Activated CD4-positive, alpha-beta memory T cell treated with anti-CD3 and anti-CD28 coated beads for 36 hours (primary cell): ENCODE results near the gene CCDC88B. TPM values are rescaled to one million over a fixed set of nuclear protein-coding genes. Genes with fewer than 3 reads are reported as not detected.

Experiments used
- CTCF ChIA-PET: fragments of 350-600 bp; sonication (Branson Sonifier 250); formaldehyde crosslinking; loops from one replicate; lab custom pipeline; 2021; ENCODE audit warnings: antibody characterized with exemption, inconsistent platforms; lab: Charles Lee
- POLR2A ChIA-PET: fragments of 350-600 bp; sonication (Branson Sonifier 250); formaldehyde crosslinking; loops from one replicate; lab custom pipeline; 2021; ENCODE audit warnings: antibody characterized with exemption; lab: Charles Lee
- DNase-seq: peaks from one replicate; pipeline ENCODE4 v3.0.0-alpha.2; 2020
- H3K27ac Mint-ChIP-seq: one replicate; pipeline ENCODE4 v1.8.0; 2021; ENCODE audit warnings: mixed read lengths
- H3K27me3 Mint-ChIP-seq: one replicate; pipeline ENCODE4 v1.8.0; 2021; ENCODE audit warnings: mixed read lengths
- H3K36me3 Mint-ChIP-seq: one replicate; pipeline ENCODE4 v1.8.0; 2021; ENCODE audit warnings: mixed read lengths
- H3K4me1 Mint-ChIP-seq: one replicate; pipeline ENCODE4 v1.8.0; 2021; ENCODE audit warnings: low read depth, mixed read lengths
- H3K4me3 Mint-ChIP-seq: one replicate; pipeline ENCODE4 v1.8.0; 2021; ENCODE audit warnings: mild to moderate bottlenecking, mixed read lengths
- H3K9me3 Mint-ChIP-seq: one replicate; pipeline ENCODE4 v1.8.0; 2021; ENCODE audit warnings: mixed read lengths
- intact Hi-C: fragments of 100-400 bp; cut with micrococcal nuclease; formaldehyde crosslinking; loops from one replicate; pipeline ENCODE4 v1.15.1; 2023
- total RNA-seq, 2 experiments: library from RNA; stranded (reverse); gene quantifications; one replicate each; pipeline ENCODE4 v1.2.3, GENCODE V29; 2021

CCDC88B gene, protein sequence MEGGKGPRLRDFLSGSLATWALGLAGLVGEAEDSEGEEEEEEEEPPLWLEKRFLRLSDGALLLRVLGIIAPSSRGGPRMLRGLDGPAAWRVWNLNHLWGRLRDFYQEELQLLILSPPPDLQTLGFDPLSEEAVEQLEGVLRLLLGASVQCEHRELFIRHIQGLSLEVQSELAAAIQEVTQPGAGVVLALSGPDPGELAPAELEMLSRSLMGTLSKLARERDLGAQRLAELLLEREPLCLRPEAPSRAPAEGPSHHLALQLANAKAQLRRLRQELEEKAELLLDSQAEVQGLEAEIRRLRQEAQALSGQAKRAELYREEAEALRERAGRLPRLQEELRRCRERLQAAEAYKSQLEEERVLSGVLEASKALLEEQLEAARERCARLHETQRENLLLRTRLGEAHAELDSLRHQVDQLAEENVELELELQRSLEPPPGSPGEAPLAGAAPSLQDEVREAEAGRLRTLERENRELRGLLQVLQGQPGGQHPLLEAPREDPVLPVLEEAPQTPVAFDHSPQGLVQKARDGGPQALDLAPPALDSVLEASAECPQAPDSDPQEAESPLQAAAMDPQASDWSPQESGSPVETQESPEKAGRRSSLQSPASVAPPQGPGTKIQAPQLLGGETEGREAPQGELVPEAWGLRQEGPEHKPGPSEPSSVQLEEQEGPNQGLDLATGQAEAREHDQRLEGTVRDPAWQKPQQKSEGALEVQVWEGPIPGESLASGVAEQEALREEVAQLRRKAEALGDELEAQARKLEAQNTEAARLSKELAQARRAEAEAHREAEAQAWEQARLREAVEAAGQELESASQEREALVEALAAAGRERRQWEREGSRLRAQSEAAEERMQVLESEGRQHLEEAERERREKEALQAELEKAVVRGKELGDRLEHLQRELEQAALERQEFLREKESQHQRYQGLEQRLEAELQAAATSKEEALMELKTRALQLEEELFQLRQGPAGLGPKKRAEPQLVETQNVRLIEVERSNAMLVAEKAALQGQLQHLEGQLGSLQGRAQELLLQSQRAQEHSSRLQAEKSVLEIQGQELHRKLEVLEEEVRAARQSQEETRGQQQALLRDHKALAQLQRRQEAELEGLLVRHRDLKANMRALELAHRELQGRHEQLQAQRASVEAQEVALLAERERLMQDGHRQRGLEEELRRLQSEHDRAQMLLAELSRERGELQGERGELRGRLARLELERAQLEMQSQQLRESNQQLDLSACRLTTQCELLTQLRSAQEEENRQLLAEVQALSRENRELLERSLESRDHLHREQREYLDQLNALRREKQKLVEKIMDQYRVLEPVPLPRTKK (N-terminal part only)
- 10 to 100 TPM; 69.5 to 74.5 TPM for total RNA-seq

DNA sequence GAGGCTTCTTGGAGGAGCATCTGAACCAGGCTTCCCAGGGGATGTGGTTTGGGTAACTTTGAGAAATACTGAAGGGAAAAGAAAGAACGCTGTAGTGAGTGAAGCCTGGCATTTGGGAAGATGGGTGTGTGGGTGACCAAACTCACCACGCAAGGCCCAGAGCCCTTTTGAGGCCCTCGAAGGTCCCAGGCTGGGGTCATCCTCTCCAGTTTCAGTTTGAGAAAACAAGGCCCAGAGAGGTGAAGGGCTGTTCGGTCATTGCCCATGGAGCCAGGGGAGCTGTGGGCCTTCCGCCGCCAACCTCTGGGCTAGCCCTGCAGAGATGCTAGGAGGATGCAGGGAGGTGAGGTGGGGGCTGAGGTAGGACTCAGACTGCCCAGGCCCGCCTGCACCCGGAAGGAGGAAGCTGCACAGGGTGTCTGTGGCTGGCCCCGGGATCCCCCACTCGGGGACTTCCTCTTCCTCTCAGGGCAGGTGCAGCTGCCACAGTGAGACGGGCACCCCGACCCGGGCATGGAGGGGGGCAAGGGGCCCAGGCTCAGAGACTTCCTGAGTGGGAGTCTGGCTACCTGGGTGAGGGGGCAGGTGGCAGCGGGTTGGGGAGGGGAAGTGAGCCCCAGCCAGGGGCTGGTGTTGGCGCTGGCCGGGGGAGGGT, at the start of gene CCDC88B:
TSS of gene CCDC88B (plus strand) at position 451 of the 655 bp plus-strand sequence. CDS start at position 514, 63 bp downstream.
- peak within 1 kb of the TSS; percentile 95 for H3K27ac Mint-ChIP-seq
- peak within 1 kb of the TSS; percentile 91 for H3K4me3 Mint-ChIP-seq
- peak; percentile 92 for DNase-seq
- intact Hi-C loops = loop anchor here (1.0 kb wide), 1 partner anchor 23 kb away; the partner anchor contains the start of gene TRMT112
- ChIA-PET CTCF (interaction anchor here (1.1 to 3.6 kb wide), 5 partner anchors 8 to 177 kb away, joined by 3 to 34 read pairs (median 9); partner anchors contain the start of genes PRDX5 and TRMT112), POLR2A (interaction anchor here (0.5 to 1.7 kb wide), 3 partner anchors 15 to 93 kb away, joined by 3 to 15 read pairs (median 3); partner anchors contain the start of genes PPP1R14B, PRDX5 and TRMT112)
- peaks cover 25% of the 10 kb centered on the region for H3K36me3 Mint-ChIP-seq
- no peaks in the 10 kb centered on the region for H3K27me3 Mint-ChIP-seq
- peaks cover 46% of the 10 kb centered on the region for H3K4me1 Mint-ChIP-seq
- H3K9me3 Mint-ChIP-seq = no peaks in the 10 kb centered on the region

DNA sequence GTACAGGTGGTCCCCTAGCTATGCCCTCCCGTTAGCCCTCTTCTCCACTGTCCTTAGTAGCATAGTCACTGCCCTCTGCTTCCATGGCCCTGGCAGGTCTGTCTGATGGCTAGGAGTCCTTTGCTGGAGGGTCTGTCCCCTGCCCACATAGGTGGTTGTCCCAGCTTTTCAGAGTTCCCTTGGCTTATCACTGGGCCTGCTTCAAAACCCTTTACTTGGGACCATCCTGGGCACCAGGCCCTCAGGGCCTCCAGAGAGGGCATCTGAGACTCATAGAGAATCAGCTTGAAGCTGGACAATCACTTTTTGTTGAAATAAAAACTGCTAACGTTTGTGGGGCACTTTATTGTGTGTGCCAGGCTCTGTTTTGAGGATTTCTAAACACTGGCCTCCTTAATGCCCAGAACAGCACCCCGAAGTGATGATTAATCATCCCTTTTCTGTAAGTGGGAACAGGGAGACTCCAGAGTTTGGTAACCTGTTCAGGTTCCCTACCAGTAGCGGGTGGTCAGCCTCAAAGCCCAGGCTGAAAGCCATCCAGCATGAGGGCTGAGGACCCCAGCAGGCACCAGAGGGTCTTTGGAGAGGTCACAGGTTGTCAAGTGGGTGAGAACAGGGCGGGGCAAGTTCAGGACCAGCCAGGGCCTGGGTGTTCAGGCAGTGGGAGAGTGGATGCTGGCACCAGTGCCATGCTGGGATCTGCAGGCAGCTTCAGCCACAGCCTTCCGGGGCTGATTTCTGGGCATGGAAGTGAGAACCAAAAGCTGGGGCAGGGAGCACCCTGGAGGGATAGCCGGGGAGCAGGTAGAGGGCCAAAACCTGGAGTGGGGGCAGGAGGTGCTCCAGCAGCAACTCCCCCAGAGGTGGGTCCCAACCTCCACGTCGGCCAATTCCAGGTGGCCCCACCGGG, 49.4 kb upstream of the CCDC88B start:
- intact Hi-C loops = no loop called here

DNA sequence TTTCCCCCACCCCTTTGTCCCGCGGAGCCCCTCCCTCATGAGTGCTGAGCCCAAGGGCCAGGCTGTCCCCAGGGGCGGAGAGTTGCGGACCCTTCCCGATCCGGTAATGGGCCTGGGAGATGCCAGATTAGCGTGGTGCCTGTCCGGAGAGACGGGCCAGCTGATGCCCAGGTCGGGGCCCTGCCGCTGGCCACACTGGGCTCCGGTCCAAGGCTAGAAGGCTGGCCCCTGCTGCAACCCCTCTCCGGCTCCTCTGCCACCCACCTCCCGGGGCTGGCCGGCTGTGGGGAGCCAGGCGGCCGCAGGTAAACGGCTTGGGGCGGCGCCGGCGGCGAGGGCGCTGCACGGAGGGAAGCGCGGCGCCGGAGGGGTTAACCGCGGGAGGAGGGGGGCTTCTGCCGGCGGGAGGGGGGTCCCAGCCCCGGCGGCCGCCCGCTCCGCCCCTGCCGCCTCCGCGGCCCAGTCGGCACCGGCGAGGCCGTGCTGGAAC, 48.7 kb upstream of the CCDC88B start, which contains the start of gene KCNK4:
TSS of gene KCNK4 (plus strand) at position 41 of the 490 bp plus-strand sequence. CDS start 1,717 bp downstream, outside the sequence.
- H3K4me3 Mint-ChIP-seq = peak within 1 kb of the TSS; percentile 32
- CTCF ChIA-PET = interaction anchor here (7.9 kb wide), 1 partner anchor 12 kb away, joined by 74 read pairs; the partner anchor contains the start of genes CATSPERZ and ESRRA
- DNase-seq = no peak
- H3K27ac Mint-ChIP-seq = no peak within 1 kb of the TSS
- intact Hi-C loops = no loop called here
- H3K36me3 Mint-ChIP-seq = no peaks in the 10 kb centered on the region
- H3K27me3 Mint-ChIP-seq = peaks cover 41% of the 10 kb centered on the region
- peaks cover 13% of the 10 kb centered on the region for H3K4me1 Mint-ChIP-seq
- H3K9me3 Mint-ChIP-seq = no peaks in the 10 kb centered on the region
- POLR2A ChIA-PET = no interaction called here

More for the DNA sequence above, 49.4 kb upstream of the CCDC88B start:
- Mint-ChIP-seq H3K36me3 (no peaks in the 10 kb centered on the region), H3K27ac (no peak overlapping the region), H3K27me3 (peaks cover 35% of the 10 kb centered on the region), H3K9me3 (no peaks in the 10 kb centered on the region), H3K4me1 (peaks cover 16% of the 10 kb centered on the region), H3K4me3 (peak overlapping the region; percentile 32)
- ChIA-PET CTCF (interaction anchor here (1.3 to 7.9 kb wide), 2 partner anchors 12 to 86 kb away, joined by 3 to 74 read pairs; partner anchors contain the start of genes CATSPERZ and ESRRA), POLR2A (no interaction called here)
- no peak for DNase-seq

DNA sequence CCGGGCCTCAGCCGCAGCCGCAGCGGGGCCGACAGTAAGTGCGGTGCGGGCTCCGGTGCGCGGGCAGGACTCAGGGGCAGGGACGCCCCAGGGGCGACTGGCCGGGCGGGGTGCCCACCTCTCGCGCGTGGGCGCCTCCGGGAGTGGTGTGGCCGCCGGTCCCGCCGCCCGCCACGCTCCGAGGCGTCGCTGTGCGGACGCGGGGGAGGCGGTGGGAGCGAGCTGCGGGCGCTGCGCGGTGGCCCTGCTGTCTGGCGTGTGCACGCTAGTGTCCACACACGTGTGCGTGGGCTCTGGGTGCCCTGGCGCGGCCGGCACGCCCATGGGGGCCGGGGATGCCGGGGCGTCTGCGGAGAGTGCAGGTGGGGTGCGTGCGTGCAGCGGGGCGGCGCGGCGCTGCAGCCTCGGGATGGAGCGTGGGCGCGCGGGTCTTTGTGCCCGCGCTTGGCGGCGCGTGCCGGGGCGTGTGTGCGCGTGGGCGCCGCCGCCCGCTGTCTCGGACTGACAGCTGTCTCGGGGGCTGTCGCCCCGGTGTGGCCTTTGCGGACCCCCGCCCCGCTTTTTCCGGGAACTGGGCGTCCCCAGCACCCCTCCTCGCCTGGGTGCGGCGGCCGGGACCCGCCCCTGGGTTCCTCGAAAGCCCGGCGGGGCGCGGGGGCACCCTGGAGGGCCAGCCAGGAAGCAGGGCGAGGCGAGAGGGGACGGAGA, 48.1 kb upstream of the CCDC88B start:
- DNase-seq = no peak
- Mint-ChIP-seq H3K27ac (no peak overlapping the region), H3K36me3 (no peaks in the 10 kb centered on the region), H3K9me3 (no peaks in the 10 kb centered on the region), H3K27me3 (peaks cover 47% of the 10 kb centered on the region), H3K4me1 (peaks cover 7% of the 10 kb centered on the region), H3K4me3 (no peak overlapping the region)
- intact Hi-C loops = no loop called here
- ChIA-PET CTCF (interaction anchor here (1.4 to 7.9 kb wide), 2 partner anchors 11 to 40 kb away, joined by 3 to 74 read pairs; partner anchors contain the start of genes CATSPERZ and ESRRA), POLR2A (interaction anchor here (1.1 kb wide), 1 partner anchor 485 kb away, joined by 4 read pairs; no protein-coding TSS in a partner anchor)

DNA sequence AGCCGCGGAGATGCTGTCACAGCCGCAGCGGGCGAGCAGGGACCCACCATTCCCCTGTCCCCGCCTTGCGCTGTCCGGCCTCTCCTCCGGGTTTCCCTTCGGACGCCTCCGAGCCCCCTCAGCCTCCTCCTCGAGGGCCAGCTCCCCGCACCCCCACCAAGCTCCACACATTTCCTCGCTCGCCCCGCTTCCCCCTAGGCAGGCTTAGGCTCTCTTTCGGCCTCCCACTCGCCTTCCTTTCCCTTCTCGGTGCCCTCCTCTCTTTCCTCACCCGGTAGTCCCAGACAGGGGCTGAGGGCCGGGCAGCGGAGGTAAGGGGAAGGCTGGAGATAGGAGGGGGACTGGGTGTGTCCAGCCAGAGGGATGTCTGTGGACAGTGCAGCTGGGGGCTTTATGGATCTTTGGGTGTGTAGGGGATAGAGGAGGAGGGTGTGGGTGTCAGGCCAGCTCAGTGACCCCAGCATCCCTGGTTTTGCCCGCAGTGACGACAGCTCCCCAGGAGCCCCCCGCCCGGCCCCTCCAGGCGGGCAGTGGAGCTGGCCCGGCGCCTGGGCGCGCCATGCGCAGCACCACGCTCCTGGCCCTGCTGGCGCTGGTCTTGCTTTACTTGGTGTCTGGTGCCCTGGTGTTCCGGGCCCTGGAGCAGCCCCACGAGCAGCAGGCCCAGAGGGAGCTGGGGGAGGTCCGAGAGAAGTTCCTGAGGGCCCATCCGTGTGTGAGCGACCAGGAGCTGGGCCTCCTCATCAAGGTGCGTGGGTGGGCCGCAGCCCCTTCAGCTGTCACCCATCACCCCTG, 47.3 kb upstream of the CCDC88B start:
- Mint-ChIP-seq H3K27ac (no peak overlapping the region), H3K4me1 (peaks cover 10% of the 10 kb centered on the region), H3K9me3 (no peaks in the 10 kb centered on the region), H3K36me3 (no peaks in the 10 kb centered on the region), H3K4me3 (no peak overlapping the region), H3K27me3 (peaks cover 54% of the 10 kb centered on the region)
- POLR2A ChIA-PET = interaction anchor here (0.8 to 1.1 kb wide), 2 partner anchors 12 to 485 kb away, joined by 4 to 5 read pairs; partner anchors contain the start of gene ESRRA
- intact Hi-C loops = no loop called here
- no peak for DNase-seq
- CTCF ChIA-PET = interaction anchor here (1.4 to 7.9 kb wide), 2 partner anchors 10 to 39 kb away, joined by 3 to 74 read pairs; partner anchors contain the start of genes CATSPERZ and ESRRA

DNA sequence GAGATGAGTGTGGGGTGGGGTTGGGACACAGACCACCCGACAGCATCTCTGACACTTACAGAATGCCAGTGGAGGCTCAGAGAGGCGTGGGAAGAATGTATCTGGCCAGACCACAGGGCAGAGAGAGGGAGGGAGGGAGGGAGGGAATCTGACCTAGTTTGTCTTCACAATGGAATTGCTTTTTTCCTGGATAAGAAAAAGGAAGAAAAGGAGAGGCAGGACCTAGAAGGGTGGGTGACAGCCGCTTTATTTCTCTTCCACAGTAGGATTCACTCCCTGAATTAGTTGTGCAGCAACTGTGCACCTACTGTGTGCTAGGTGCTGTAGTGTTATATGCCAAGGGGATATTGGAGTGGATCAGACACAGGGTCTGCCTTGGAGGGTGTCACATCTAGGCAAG, 45.2 kb upstream of the CCDC88B start:
- H3K27ac Mint-ChIP-seq = no peak overlapping the region
- H3K27me3 Mint-ChIP-seq = peaks cover 73% of the 10 kb centered on the region
- no peak overlapping the region for H3K4me3 Mint-ChIP-seq
- no peaks in the 10 kb centered on the region for H3K9me3 Mint-ChIP-seq
- H3K4me1 Mint-ChIP-seq = peaks cover 14% of the 10 kb centered on the region
- no peak for DNase-seq
- ChIA-PET CTCF (interaction anchor here (0.9 to 7.9 kb wide), 2 partner anchors 8 to 23 kb away, joined by 3 to 74 read pairs; partner anchors contain the start of genes CATSPERZ and ESRRA), POLR2A (no interaction called here)
- no peaks in the 10 kb centered on the region for H3K36me3 Mint-ChIP-seq
- intact Hi-C loops = no loop called here

DNA sequence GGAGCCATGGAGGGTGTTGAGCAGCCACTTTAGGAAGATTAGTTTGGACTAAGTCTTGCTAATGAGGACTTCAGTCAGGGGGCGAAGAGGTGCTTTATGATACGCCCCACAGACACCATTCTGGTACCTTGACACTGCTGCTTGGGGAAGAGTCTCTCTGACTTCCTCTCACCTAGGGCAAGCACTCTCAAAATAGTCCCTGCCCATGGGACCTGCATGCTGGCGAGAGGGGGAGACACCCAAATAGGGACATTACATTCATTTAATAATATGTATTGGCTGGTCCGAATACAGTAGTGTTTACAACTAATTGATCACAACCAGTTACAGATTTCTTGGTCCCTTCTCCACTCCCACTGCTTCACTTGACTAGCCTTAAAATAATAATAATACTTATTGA, 44.2 kb upstream of the CCDC88B start:
- DNase-seq = no peak
- Mint-ChIP-seq H3K4me3 (no peak overlapping the region), H3K9me3 (no peaks in the 10 kb centered on the region), H3K27ac (no peak overlapping the region), H3K27me3 (peaks cover 76% of the 10 kb centered on the region), H3K4me1 (peaks cover 20% of the 10 kb centered on the region), H3K36me3 (no peaks in the 10 kb centered on the region)
- CTCF ChIA-PET = interaction anchor here (0.9 to 7.9 kb wide), 2 partner anchors 7 to 24 kb away, joined by 3 to 74 read pairs; partner anchors contain the start of genes CATSPERZ and ESRRA
- intact Hi-C loops = no loop called here
- POLR2A ChIA-PET = no interaction called here

DNA sequence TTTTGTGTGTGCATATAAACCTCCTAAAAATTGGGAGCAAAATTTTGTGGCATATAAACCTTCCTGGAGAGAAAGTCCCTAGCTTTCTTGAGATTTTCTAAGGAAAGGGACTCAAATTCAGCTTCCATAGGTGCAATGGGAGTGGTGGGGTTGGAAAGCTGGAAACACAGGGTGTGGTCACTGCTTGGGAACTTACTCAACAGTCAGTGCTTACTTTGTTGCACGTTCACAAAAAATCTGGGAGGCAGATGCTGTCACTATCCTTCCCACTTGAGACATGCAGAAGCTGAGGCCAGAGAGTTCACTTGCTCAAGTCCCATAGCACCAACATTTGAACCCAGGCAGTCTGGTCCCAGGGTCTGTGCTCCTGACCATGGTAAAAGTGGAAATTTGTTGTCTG, 43.8 kb upstream of the CCDC88B start:
- no peak for DNase-seq
- POLR2A ChIA-PET = no interaction called here
- H3K36me3 Mint-ChIP-seq = no peaks in the 10 kb centered on the region
- H3K27me3 Mint-ChIP-seq = peaks cover 74% of the 10 kb centered on the region
- H3K9me3 Mint-ChIP-seq = no peaks in the 10 kb centered on the region
- CTCF ChIA-PET = no interaction called here
- intact Hi-C loops = no loop called here
- H3K27ac Mint-ChIP-seq = no peak overlapping the region
- no peak overlapping the region for H3K4me3 Mint-ChIP-seq
- peaks cover 22% of the 10 kb centered on the region for H3K4me1 Mint-ChIP-seq
